IPS DF 4.7 (cell line): ENCODE results near the gene CYP4V2.

Source experiments
- DNase-seq: peaks from one replicate; pipeline ENCODE4 v3.0.0-alpha.2; 2013; ENCODE audit warnings: low spot score; ENCODE audit errors: extremely low read depth

Gene CYP4V2

DNA sequence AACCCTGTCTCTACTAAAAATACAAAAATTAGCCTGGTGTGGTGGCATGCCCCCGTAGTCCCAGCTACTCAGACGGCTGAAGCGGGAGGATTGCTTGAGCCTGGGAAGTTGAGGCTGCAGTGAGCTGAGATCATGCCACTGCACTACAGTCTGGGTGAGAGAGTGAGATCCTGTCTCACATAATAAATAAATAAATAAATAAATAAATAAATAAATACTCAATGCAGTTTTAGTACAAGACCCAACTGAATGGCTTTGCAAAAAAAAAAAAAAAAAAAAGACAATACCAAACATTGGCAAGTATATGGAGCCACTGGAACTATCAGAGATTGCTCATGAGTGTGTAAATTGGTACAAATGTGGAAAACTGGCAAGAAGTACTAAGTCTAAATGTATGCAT lies 3.3 kb upstream of the CYP4V2 start:
- no peak for DNase-seq

DNA sequence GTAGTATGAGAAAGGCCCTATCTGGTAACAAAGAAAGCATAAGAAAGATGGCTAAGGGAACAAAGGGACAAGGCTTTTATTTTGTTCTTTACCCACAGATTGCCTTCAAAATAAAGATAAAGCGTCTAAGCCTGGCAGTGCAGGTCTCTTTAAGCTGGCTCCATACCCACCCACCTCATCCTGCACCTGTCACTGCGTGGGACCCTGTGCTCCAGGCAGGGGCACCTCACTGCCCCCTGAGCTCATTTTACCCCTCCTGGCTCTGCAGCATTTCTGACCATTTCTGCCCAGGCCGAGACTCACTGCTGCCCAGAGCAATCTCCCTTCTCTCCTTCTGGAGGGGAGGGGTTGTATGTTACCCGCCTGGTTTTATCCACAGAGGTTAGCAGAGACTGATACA lies 1.7 kb upstream of the CYP4V2 start:
- no peak for DNase-seq

DNA sequence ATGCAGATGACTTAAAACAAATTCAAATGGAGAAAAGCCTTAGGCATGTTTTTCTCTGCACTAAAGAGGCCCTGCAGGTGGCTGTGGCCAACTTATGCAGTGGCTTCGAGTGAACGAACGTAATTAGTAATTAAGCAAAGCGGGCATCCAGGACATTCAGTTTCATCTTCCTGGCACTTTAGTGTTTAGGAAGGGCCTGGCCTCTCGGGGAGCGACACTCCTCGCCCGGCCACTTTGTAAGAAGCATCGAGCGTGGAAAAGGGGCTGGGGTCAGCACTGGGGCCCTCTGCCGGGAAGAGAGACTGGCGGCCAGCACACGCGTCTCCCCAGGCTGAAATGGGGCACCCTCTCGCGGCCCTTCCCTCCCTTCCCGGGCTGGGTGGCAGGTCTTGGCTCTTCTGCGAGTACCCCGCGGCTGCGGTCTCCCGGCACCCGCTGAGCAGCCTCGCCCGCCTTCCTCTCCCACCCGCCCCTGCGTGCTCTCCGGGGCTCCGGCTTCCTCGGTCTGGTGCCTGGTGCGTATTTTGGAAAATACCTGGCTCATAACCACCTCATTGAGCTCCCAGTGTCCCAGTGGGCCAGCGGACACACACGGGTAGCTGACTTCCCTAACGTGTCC lies 677 bp upstream of the CYP4V2 start:
- no peak for DNase-seq

DNA sequence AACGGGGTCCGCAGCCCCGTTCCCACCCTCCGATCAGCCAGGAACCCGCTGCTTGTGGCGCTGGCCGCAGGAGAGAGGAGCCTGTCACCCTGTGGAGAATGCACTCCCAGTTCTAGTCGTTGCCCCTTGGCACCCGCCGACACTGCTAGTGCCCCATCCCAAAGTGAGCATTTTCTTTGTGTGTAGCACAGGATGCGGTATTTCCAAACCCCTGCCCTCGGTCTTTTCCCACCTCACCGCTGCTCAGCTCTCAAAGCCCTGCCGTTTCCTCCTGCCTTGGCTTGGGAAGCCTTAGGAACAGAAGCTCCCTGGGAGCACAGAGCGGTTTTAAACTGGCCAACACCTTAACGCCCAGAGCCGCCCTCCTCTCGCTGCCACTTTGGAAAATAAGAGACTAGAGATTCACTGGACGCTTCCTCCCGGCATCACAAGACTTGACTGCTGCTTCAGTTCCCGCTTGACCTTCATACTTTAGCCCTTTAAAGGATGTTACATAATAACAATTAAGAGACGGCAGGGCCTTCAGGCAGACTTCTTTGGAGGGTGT lies 772 bp downstream of the CYP4V2 start:
- DNase-seq = no peak

GRCh38 chr4:186193851-186194250 lies 2.5 kb downstream of the CYP4V2 start:
- no peak for DNase-seq

- no peak for DNase-seq
These were observed 4.7 kb downstream of the CYP4V2 start for GRCh38 chr4:186196063-186196462.

DNA sequence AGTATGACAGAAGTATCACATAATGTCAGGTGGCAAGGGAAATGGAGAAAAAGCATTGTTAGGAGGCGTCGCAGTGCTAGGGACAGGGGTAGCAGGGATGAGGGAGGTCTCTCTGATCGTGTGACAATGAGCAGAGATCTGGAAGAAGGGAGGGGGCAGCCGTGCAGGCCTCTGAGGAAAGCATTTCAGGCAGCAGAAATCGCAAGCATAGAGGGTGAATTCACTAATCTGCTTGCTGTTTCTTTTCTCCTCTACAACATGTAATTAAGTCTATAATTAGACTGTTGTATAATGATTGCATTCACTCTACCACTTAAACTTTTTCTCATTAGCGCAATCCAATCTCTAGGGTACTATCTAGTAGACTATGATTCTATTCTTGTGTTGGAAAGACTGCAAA lies 9.1 kb downstream of the CYP4V2 start:
- no peak for DNase-seq

- DNase-seq = no peak
These were observed 9.6 kb downstream of the CYP4V2 start for GRCh38 chr4:186201010-186201409.

GRCh38 chr4:186201535-186202230 lies 10.3 kb downstream of the CYP4V2 start:
- DNase-seq = no peak

- no peak for DNase-seq
These were observed 11.2 kb downstream of the CYP4V2 start for GRCh38 chr4:186202490-186203140.

DNA sequence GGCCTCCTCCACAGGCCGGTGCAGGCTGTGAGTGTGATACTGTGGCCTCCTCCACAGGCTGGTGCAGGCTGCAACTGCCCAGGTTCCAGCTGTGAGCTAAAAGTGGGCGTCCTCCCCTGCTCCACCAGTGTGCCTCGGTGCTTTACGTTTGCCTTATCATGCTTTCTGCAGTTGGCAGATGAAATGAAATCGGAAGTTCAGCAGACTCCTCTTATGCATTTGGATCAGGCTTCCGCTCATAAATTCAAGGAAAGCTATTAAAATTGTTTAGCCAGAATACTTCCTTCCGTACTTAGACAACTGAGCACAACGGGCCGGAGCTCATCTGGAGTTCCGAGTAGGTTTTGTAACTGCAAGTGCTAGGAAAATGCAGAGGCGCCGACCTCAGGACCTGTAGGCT lies 12.0 kb downstream of the CYP4V2 start:
- DNase-seq = no peak

DNA sequence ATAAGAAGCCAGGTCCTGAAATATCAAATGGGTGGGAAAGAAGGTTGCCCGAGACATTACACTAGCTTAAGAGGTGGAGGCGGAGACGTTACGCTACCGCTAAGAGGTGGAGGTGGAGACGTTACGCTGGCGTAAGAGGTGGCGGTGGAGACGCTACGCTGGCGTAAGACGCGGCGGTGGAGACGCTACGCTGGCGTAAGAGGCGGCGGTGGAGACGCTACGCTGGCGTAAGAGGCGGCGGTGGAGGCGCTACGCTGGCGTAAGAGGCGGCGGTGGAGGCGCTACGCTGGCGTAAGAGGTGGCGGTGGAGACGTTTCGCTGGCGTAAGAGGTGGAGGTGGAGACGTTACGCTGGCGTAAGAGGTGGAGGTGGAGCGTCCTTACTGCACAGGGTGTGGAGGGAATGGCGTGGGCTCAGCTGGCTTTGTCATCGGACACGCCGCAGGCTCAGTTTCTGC lies 12.8 kb downstream of the CYP4V2 start:
- no peak for DNase-seq

GRCh38 chr4:186204686-186205085 lies 13.3 kb downstream of the CYP4V2 start:
- no peak for DNase-seq

DNA sequence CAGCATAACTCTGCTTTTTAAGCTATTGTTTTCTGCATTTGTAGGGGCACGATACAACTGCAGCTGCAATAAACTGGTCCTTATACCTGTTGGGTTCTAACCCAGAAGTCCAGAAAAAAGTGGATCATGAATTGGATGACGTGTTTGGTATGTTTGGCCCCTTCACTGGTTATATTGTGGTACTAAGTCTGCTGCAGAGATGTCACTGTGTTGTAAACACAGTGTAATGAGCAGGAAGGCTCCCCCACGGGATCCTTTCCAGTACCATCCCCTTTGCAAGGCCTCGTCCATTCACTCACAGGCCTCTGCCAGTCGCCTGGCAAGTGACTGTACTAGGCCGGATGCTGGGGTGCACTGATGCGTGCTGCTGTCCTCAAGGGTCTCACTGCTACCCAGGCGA lies 13.8 kb downstream of the CYP4V2 start:
- no peak for DNase-seq

DNA sequence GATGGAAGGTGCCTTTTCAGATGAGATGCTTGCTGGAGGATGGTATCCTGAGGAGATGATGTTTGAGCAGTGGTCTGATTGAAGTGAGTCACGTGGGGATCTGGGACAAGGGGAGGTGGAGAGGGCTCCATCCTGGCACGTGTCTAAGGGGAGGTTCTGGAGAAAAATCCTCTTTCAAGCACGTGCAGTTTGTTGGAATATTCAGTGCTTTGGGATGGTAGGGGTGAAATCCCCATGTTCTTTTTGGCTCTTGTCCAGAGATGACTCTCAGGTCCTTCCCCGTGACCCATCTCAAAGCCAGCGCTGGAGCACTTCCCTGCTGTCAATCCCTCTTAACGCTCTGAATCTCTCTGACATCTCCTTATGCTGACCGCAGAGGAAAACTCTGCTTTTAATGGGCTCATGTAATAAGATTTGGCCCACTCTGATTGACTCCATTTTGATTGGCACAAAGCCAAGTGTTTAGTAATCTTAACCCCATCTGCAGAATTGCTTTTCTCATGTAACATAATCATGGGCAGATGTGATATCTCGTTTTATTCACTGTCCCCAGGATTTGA lies 25.2 kb downstream of the CYP4V2 start:
- DNase-seq = no peak

GRCh38 chr4:186217733-186218293 lies 26.4 kb downstream of the CYP4V2 start:
- DNase-seq = no peak

DNA sequence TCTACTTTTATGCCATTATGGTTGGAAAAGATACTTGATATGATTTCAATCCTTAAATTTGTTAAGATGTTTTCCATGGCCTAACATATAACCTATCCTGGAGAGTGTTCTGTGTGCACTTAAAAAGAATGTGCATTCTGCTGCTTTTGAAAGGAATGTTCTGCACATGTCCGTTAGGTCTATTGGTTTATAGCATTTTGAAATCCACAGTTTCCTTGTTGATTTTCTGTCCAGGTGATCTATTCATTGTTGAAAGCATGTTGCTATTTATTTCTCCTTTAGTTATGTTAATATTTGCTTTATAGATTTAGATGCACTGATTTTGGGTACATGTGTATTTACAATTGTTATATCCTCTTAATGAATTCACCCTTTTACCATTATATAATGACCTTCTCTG lies 30.3 kb downstream of the CYP4V2 start:
- DNase-seq = no peak

DNA sequence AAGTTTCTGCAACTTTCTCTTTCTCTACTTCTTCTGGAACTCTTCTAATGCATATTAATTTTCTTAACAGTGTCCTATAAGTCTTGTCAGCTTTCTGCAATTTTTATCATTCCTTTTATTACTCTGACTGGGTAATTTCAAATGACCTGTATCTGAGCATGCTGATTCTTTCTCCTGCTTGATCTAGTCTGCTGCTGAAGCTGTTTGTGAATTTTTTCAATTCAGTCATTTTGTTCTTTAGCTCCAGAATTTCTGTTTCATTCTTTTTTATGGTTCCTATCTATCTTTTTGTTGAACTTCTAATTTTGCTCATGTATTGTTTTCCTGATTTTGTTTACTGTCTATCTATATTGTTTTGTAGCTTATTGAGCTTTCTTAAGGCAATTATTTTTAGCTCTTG lies 34.5 kb downstream of the CYP4V2 start:
- no peak for DNase-seq

DNA sequence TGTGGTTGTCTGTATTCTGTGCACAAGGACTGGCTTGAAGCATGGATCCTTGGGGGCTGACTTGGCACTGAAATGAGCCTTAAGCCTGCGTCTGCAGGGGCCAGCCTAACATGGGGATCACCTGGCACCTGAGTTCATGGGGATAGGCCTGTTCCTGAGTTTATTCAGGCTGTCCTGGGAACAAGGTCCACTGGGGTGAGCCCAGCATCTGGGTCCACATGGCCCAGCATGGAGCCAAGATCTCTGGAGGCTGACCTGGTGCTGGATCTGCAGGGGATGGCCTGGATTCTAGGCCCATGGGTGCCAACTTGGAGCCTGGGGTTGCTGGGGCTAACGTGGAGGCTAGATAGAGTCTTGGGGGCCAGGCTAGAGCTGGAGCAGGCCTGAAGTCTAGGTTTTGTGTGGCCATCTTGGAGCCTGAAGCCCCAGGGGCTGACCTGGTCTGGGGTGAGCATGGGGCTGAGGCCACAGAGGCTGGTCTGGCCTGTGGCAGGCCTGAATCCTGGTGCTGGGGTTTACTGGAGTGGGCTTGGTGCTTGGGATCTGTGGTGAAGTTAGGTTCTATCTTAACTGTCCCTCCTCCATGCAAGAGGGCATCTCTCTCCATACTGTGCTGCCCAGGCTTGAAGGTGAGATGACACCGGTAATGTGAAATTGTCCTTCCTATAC lies 35.3 kb downstream of the CYP4V2 start:
- no peak for DNase-seq

- DNase-seq = no peak
These were observed 35.9 kb downstream of the CYP4V2 start, which contains the start of gene KLKB1 for GRCh38 chr4:186227221-186227620. TSS of gene KLKB1 (plus strand) at chr4:186227507. CDS start at chr4:186228196, 689 bp downstream.
